Measurements from ENCODE around the gene TOGARAM2. TPM values are rescaled to one million over a fixed set of nuclear protein-coding genes. Genes with fewer than 3 reads are reported as not detected.

TOGARAM2 gene
- total RNA-seq, 2 donors from 2014 or later, result 2.0 to 6.6 TPM

DNA sequence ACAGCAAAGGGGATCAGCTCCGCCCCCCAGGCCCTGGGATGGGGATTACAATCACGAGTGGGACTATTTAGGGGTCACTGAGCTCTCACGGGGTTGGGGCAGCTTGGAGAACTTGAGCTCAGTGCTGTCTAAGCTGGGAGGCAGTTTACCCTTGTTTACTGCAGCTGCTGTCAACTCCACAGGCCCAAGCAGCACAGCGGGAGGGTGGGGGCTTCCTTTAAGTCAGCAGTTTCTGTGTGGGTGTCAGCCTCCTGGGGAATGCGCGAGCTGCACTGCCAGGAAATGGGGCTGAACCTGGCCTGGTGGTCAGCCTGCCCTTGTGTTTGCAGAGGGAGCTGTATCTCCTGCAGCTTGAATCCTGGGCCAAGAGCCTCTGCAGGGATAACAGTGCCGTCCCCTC, 29.8 kb downstream of the TOGARAM2 start:
- peaks cover 0 to 66% of the 10 kb centered on the region in 2 donors for H3K4me1 ChIP-seq
- H3K27ac ChIP-seq, result peak overlapping the region; percentile 90 to 94
- H3K4me3 ChIP-seq, result no peak overlapping the region
- no peaks in the 10 kb centered on the region for H3K27me3 ChIP-seq
- TF ChIP-seq, protein P1, sequence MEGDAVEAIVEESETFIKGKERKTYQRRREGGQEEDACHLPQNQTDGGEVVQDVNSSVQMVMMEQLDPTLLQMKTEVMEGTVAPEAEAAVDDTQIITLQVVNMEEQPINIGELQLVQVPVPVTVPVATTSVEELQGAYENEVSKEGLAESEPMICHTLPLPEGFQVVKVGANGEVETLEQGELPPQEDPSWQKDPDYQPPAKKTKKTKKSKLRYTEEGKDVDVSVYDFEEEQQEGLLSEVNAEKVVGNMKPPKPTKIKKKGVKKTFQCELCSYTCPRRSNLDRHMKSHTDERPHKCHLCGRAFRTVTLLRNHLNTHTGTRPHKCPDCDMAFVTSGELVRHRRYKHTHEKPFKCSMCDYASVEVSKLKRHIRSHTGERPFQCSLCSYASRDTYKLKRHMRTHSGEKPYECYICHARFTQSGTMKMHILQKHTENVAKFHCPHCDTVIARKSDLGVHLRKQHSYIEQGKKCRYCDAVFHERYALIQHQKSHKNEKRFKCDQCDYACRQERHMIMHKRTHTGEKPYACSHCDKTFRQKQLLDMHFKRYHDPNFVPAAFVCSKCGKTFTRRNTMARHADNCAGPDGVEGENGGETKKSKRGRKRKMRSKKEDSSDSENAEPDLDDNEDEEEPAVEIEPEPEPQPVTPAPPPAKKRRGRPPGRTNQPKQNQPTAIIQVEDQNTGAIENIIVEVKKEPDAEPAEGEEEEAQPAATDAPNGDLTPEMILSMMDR (IDR thresholded peaks at IDR 0.05), result no peak
- no peaks in the 10 kb centered on the region for H3K36me3 ChIP-seq
- H3K9me3 ChIP-seq, result no peaks in the 10 kb centered on the region
- no peak for DNase-seq (ENCODE audit: low spot score)

DNA sequence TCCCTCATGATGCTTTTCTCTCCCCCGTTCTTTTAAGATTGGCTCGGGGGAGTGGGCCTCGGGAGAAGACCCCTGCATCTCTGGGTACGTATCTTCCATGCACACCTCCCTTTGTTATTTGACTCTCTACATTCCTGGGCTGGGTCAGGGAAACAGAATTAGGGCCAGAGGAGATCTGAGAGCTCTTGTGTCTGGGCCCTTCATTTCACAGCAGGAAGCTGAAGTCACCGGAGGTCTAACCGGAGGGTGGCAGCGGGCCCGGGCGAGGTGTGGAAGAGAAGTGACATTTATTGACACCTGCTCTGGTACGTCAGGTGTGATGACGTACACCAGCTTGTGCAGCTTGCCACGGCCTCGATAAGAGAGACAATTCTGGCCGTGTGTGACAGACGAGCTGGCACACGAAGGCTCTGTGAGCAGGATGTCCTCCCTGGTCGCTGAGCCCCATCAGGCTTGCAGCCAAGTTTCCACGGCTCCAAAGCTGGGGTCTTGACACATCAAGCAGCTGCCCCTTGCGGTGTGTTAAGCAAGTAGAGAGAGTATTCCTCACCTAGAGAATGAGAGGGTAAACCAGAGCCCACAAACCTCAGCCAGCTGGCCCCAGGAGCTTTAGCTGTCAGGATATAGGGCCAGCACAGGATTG, 30.4 kb downstream of the TOGARAM2 start:
- no peaks in the 10 kb centered on the region for H3K36me3 ChIP-seq
- H3K4me1 ChIP-seq, result peaks cover 0 to 72% of the 10 kb centered on the region in 2 donors
- peak; percentile 86 for DNase-seq (ENCODE audit: low spot score)
- H3K4me3 ChIP-seq, result peak overlapping the region in 1 of 2 donors; percentile 8
- TF ChIP-seq, protein P1 (IDR thresholded peaks at IDR 0.05), result no peak
- no peaks in the 10 kb centered on the region for H3K27me3 ChIP-seq
- peak overlapping the region; percentile 90 to 94 for H3K27ac ChIP-seq
- no peaks in the 10 kb centered on the region for H3K9me3 ChIP-seq

DNA sequence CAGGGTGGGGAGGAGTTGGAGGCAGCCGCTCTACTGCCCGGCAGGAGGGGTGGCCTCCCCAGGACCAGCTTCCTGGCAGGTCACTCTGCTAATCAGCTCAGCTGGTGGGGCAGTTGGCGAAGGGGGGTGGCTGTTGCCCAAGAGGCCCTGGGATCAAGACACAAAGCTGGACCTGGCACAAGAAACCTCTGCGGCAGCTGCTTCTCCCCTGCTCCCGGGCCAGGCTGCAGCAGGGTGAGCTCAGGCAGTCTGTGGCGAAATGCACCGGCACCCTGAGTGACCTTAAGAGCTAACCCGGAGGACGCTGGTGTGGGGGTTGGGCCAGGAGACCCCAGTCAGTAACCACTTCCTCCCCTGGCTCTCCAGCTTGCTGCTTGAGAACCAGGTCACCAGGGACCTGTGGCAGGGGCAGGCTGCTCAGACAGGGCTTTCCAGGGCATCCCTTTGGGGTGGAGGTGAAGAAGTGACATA, 31.1 kb downstream of the TOGARAM2 start:
- no peaks in the 10 kb centered on the region for H3K9me3 ChIP-seq
- H3K36me3 ChIP-seq, result no peaks in the 10 kb centered on the region
- H3K27ac ChIP-seq, result peak overlapping the region; percentile 90 to 94
- TF ChIP-seq, protein P1 (IDR thresholded peaks at IDR 0.05), result no peak
- no peak overlapping the region for H3K4me3 ChIP-seq
- peaks cover 0 to 79% of the 10 kb centered on the region in 2 donors for H3K4me1 ChIP-seq
- no peaks in the 10 kb centered on the region for H3K27me3 ChIP-seq
- peak; percentile 80 for DNase-seq (ENCODE audit: low spot score)

DNA sequence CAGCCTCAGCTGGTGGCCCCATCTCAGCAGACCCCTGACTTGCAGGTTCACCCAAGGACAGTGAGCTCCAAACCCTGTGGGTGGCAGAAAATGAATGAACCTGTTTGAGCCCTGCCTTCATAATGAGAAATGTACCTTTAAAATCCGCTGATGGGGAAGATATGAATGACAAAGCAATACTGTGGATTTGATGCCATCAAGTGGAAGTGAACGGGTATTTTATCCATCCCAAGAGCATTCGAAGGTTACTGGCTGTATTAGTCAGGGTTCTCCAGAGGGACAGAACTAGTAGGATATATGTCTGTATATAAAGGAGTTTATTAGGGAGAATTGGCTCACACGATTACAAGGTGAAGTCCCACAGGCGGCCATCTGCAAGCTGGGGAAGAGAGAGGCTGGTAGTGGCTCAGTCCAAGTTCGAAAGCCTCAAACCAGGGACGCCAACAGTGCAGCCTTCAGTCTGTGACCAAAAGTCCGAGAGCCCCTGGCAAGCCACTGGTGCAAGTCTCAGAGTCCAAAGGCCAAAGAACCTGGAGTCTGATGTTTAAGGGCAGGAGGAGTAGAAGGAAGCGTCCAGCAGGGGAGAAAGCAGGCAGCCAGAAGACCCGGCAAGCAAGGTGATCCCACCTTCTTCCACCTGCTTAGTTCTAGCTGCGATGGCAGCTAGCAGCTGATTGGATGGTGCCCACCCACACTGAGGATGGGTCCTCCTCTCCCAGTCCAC, 32.1 kb downstream of the TOGARAM2 start:
- Histone ChIP-seq H3K27ac (peak overlapping the region; percentile 90 to 94), H3K36me3 (no peaks in the 10 kb centered on the region), H3K4me1 (peaks cover 0 to 89% of the 10 kb centered on the region in 2 donors), H3K27me3 (no peaks in the 10 kb centered on the region), H3K9me3 (no peaks in the 10 kb centered on the region), H3K4me3 (peak overlapping the region in 1 of 2 donors; percentile 34)
- no peak for DNase-seq (ENCODE audit: low spot score)
- TF ChIP-seq, protein P1 (IDR thresholded peaks at IDR 0.05), result peak in 1 of 2 donors; percentile 25

DNA sequence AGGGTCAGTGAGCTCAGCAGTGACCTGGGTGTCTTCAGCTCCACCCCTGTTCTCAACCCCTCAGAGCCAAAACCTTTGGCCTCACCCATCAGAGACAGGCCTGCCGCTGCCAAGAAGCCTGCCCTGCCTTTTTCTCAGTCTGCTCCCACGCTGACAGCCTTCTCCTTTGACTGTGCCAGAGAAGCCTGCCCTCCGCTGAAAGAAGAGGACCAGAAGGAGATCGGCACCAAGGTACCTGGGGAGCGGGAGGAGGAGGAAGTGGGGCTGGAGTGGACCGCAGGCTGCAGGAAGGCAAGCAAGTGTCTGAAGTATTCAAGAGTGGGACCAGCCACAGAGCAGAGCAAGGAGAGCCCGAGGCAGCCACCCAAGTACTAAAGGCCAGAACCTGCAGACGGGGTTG, 33.2 kb downstream of the TOGARAM2 start:
- no peaks in the 10 kb centered on the region for H3K9me3 ChIP-seq
- peaks cover 0 to 92% of the 10 kb centered on the region in 2 donors for H3K4me1 ChIP-seq
- H3K36me3 ChIP-seq, result no peaks in the 10 kb centered on the region
- H3K27me3 ChIP-seq, result no peaks in the 10 kb centered on the region
- peak overlapping the region; percentile 90 to 94 for H3K27ac ChIP-seq
- no peak for DNase-seq (ENCODE audit: low spot score)
- H3K4me3 ChIP-seq, result peak overlapping the region; percentile 10 to 34
- TF ChIP-seq, protein P1 (IDR thresholded peaks at IDR 0.05), result no peak

Data from right atrium auricular region (tissue), 2 donors.